ENCODE measurements around the gene CDH8. TPM values are rescaled to one million over a fixed set of nuclear protein-coding genes. Genes with fewer than 3 reads are reported as not detected.

Gene CDH8
- total RNA-seq, 1 donor from 2014 or later, result 0.78 TPM

GRCh38 chr16:62036802-62037135 lies 531 bp upstream of the CDH8 start:
- ATAC-seq, result no peak
- no peak overlapping the region for H3K4me3 ChIP-seq
- no peaks in the 10 kb centered on the region for H3K36me3 ChIP-seq
- H3K27ac ChIP-seq, result no peak overlapping the region
- H3K4me1 ChIP-seq, result no peaks in the 10 kb centered on the region
- peaks cover 28% of the 10 kb centered on the region for H3K27me3 ChIP-seq
- intact Hi-C loops (cut with DNase I), result no loop called here
- no peak for DNase-seq
- TF ChIP-seq CTCF (IDR thresholded peaks at IDR 0.05), result no peak
- H3K9me3 ChIP-seq, result no peaks in the 10 kb centered on the region

- DNase-seq (no peak), ATAC-seq (peak; percentile 36)
- Histone ChIP-seq H3K9me3 (no peaks in the 10 kb centered on the region), H3K27ac (no peak overlapping the region), H3K4me1 (no peaks in the 10 kb centered on the region), H3K27me3 (peaks cover 28% of the 10 kb centered on the region), H3K4me3 (no peak overlapping the region), H3K36me3 (no peaks in the 10 kb centered on the region)
- TF ChIP-seq CTCF (IDR thresholded peaks at IDR 0.05), result no peak
- intact Hi-C loops (cut with DNase I), result no loop called here
Observed at GRCh38 chr16:62035115-62036092, 834 bp downstream of the CDH8 start.

- peaks cover 32% of the 10 kb centered on the region for H3K27me3 ChIP-seq
- H3K27ac ChIP-seq, result no peak overlapping the region
- no peak overlapping the region for H3K4me3 ChIP-seq
- DNase-seq (no peak), ATAC-seq (no peak)
- H3K4me1 ChIP-seq, result no peaks in the 10 kb centered on the region
- no peaks in the 10 kb centered on the region for H3K9me3 ChIP-seq
- no peak for TF ChIP-seq CTCF (IDR thresholded peaks at IDR 0.05)
- intact Hi-C loops (cut with DNase I), result no loop called here
- H3K36me3 ChIP-seq, result no peaks in the 10 kb centered on the region
Observed at GRCh38 chr16:62034231-62035114, 1.8 kb downstream of the CDH8 start.

- Histone ChIP-seq H3K9me3 (no peaks in the 10 kb centered on the region), H3K4me1 (no peaks in the 10 kb centered on the region), H3K27me3 (peaks cover 32% of the 10 kb centered on the region), H3K27ac (no peak overlapping the region), H3K4me3 (no peak overlapping the region), H3K36me3 (no peaks in the 10 kb centered on the region)
- no peak for TF ChIP-seq CTCF (IDR thresholded peaks at IDR 0.05)
- DNase-seq, result no peak
- intact Hi-C loops (cut with DNase I), result no loop called here
- no peak for ATAC-seq
Observed at GRCh38 chr16:62033065-62033464, 3.2 kb downstream of the CDH8 start.

- H3K4me1 ChIP-seq, result no peaks in the 10 kb centered on the region
- H3K27me3 ChIP-seq, result peaks cover 12% of the 10 kb centered on the region
- H3K4me3 ChIP-seq, result no peak overlapping the region
- no peak overlapping the region for H3K27ac ChIP-seq
- DNase-seq, result no peak
- H3K9me3 ChIP-seq, result no peaks in the 10 kb centered on the region
- no peaks in the 10 kb centered on the region for H3K36me3 ChIP-seq
- ATAC-seq, result no peak
- intact Hi-C loops (cut with DNase I), result loop anchor here (10.0 kb wide), 1 partner anchor 415 kb away; no protein-coding TSS in a partner anchor
- TF ChIP-seq CTCF (IDR thresholded peaks at IDR 0.05), result no peak
Observed at GRCh38 chr16:62029947-62030346, 6.3 kb downstream of the CDH8 start.
